ENCODE results near the gene ZNF408.
"Not testable (repeated sequence)": the region's sequence is repeated elsewhere in the genome, so short reads cannot be mapped to it uniquely, and the experiment has no call there.

ZNF408 gene

DNA sequence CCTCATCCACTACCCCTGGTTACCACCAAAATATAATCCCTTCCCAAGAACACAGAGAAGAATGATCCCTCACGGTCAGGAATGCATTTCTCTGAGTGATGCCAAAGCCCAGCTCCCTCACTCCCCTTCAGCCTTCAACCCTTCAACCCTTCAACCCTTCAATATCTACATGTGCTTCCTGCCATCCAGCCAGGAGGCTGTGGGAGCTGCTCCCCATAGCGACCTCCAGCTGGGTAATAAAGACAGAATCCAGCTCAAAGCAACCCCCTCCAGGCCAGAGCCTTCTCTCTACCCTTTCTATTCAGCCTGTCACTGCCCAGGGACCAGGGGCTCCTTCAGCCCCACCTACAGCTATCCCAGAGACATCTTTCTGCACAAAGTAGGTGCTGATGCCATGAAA, 3.1 kb upstream of the ZNF408 start:
- DNase-seq (ENCODE audit: low read depth, low spot score): no peak

DNA sequence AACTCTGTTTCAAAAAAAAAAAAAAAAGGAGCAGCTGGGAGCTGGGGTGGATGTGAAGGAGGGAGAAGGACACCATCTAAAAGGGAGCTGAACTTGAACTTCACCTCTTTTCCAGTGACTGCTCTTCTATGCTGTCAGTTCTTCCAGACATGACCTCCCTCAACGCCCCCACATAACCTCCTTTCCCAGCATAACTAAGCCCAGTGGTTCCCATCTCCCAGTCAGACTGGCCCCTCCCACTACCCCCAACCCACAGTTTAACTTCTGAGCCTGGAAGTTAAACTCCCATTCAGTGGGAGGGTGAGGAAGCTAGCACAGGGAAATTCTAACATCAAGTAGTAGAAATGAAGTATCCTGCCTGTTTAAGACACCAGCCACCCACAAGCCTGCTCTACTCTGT, 2.2 kb upstream of the ZNF408 start:
- DNase-seq (ENCODE audit: low read depth, low spot score): no peak

DNA sequence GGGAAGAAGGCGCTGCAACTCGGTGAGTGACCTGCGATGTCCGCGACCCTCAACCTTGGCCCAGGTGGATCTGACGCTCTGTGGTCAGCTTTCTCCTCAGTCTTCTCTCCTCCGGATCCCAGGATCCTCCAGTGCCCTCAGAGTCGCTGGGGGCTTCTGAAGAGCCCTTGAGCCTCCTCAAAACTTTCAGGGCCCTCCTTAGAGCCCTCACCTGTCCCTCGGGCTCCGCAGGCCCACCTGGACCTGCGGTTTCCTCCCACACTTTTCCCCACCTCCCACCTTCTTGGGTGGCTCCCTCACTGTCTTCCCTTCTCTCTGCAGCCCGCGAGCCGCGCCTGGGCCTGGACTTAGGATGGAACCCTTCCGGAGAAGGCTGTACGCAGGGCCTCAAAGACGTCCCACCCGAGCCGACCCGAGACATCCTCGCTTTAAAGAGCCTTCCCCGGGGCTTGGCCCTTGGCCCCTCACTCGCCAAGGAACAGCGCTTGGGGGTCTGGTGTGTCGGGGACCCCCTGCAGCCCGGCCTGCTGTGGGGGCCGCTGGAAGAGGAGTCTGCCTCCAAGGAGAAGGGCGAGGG, 335 bp downstream of the ZNF408 start:
- no peak for DNase-seq (ENCODE audit: low read depth, low spot score)

DNA sequence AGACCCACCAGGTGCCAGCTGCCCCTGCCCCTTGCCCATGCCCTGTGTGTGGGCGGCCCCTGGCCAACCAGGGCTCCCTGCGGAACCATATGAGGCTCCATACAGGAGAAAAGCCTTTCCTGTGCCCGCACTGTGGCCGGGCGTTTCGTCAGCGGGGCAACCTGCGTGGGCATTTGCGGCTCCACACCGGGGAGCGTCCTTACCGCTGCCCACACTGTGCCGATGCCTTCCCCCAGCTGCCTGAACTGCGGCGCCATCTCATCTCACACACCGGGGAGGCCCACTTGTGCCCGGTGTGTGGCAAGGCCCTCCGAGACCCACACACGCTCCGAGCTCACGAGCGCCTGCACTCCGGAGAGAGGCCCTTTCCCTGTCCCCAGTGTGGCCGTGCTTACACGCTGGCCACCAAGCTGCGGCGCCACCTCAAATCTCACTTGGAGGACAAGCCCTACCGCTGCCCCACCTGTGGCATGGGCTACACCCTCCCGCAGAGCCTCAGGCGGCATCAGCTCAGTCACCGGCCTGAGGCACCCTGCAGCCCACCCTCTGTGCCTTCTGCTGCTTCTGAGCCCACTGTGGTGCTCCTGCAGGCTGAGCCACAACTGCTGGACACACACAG, 4.3 kb downstream of the ZNF408 start:
- no peak for DNase-seq (ENCODE audit: low read depth, low spot score)

DNA sequence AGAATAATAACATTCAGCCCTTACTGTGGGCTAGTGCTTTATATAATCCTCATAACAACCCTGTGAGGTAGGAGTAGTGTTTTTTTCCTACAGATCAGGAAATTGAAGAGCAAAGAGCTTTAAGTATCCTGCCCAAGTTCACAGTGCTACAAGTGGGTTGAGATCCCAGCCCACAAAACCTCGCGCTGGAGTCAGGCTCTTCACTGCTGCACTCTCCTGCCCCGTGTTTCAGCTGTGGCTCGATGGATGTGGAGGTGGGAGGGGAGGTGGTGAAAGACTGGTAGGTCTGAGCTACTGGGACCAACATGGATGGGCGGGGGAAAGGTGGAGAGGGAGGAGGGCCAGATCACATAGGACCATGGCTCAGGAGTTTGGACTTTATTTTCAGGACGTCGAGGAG, 6.1 kb downstream of the ZNF408 start:
- DNase-seq (ENCODE audit: low read depth, low spot score): no peak

DNA sequence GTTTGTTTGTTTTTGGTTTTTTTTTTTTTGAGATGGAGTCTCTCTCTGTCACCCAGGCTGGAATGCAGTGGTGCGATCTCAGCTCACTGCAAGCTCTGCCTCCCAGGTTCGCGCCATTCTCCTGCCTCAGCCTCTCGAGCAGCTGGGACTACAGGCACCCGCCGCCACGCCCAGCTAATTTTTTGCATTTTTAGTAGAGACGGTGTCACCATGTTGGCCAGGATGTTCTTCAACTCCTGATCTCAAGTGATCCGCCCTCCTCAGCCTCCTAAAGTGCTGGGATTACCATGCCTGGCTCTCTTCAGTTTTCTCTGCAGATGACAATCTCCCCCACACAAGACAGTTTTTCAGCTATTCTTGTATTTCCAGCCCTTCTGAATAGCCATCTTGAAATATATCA, 8.5 kb downstream of the ZNF408 start:
- DNase-seq (ENCODE audit: low read depth, low spot score): not testable (repeated sequence)

DNA sequence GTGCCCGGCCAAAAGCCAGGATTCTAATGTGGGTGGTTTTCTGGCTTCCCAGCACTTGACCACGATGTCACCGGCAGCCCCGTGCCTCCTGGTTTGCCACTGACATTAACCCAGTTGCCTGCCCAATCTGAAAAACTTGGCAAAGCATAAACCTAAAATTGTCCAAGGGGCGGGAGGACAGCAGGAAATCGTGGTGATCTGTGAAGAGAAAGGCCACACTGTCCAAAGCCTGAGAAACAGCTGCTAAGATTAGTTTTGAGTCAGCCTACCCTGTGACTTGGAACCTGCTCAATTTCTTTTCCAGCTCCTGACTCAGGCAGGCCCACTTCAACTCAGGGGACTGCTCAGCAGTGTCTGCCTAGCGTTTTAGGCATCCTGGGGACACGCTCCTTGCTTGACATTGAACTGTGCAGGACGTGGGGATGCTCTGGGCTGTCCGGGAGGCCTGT, 10.0 kb downstream of the ZNF408 start:
- DNase-seq (ENCODE audit: low read depth, low spot score): no peak

DNA sequence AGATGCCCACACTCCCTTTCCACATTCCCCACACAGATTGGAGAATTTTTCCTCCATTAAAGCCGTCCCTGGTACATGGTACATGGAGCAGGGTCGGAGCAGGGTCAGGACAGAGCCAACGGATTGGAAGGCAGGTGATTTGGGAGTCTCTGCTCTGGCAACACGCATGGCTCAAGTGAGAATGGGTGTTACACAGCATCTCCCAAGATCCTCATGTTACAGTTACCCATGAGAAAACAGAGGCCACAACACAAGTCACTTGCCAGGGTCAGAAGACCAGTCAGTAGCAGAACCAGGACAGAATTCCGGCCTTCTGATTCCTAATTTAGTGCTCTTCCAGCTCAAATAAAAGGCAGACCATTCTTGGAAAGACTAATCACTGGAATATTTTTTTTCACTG, 10.5 kb downstream of the ZNF408 start:
- no peak for DNase-seq (ENCODE audit: low read depth, low spot score)

DNA sequence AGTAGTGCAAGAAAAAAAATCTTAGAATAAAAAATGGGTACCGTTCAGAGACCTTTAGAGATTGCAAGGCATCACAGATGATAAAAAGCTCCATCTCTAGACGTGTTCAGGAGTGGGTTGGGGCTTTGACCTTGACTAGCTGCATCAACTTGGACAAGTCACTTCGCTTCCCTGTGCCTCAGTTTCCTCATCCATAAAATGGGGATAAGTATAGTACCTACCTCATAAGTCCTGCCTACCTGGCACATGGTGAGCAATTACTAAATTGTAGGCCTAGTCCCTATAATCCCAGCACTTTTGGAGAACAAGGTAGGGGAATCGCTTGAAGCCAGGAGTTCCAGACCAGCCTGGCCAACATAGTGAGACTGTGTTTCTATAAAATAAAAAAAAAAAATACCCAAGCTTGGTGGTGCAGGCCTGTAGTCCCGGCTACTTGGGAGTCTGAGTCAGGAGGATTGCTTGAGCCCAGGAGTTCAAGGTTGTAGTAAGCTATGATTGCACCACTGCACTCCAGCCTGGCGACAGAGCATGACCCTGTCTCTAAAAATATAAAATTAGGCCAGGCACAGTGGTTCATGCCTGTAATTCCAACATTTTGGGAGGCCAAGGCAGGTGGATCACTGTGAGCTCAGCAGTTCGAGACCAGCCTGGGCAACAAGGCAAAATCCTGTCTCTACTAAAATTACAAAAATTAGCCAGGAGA, 12.2 kb downstream of the ZNF408 start:
- no peak for DNase-seq (ENCODE audit: low read depth, low spot score)

DNA sequence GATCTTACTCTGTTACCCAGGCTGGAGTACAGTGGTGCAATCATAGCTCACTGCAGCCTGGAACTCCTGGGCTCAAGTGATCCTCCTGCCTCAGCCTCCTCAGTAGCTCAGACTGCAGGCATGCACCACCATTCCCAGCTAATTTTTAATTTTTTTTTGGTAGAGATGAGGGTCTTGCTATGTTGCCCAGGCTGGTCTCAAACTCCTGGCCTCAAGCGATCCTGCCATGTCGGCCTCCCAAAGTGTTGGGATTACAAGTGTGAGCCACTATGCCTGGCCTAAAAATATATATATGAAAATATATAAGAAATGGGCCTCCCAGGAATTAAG, 17.0 kb downstream of the ZNF408 start:
- DNase-seq (ENCODE audit: low read depth, low spot score): not testable (repeated sequence)

DNA sequence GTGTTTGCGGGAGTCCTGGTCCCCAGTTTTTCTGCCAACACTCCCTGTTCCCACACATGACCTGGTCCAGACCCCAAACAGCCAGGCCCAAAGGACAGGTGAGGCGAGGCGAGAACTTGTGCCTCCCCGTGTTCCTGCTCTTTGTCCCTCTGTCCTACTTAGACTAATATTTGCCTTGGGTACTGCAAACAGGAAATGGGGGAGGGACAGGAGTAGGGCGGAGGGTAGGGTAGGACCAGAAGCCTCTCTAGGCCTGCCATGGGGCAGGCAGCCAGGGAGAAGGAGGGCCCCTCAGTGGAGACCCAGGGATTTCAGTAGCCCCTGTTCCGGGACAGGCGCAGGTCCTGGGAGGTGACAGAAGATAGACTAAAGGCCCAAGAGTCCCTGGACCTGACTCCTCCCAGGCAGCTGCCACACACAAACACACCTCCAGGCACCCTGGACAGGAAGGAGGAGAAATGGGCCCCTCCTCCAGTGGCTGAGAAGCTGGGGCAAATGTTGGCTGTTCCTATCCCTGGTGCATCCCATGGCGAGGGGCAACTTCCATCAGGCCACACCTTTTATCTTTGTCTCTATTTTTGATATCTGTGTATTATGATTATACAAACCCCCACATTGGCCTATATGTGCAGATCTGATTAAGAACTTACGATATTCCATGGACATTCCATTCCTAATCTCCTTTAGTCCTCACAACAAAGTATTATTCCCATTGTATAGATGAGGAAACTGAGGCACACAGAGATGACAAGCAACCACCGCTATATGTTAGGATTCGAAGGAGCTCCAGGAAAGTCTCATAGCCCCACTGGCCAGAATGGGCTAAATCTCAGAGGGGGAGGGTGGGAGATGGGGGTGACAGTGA, 17.6 kb downstream of the ZNF408 start:
- DNase-seq (ENCODE audit: low read depth, low spot score): no peak

DNA sequence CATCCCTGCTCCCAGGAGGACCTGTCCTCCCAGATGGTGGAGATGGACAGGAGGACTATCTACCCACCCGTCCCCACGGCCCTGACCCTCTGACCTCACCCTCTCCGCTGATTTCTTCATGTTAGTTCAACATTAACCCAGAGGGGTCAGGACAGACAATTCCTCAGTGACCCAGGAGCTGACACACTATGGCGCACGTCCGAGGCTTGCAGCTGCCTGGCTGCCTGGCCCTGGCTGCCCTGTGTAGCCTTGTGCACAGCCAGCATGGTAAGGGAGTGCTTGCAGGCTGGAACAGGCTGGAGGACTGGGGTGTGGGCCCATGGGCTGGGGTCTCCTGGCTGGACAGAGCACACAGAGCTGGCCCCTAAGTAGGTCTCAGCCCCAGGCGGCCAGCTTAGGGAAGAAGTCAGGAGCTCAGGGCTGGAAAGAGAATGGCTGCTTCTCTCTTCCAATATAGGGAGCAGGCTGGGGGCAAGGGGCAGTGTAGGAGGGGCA, 18.3 kb downstream of the ZNF408 start, which contains the start of gene F2:
TSS of gene F2 (plus strand) at position 166 of the 495 bp plus-strand sequence. CDS start at position 189, 23 bp downstream.
- no peak for DNase-seq (ENCODE audit: low read depth, low spot score)

DNA sequence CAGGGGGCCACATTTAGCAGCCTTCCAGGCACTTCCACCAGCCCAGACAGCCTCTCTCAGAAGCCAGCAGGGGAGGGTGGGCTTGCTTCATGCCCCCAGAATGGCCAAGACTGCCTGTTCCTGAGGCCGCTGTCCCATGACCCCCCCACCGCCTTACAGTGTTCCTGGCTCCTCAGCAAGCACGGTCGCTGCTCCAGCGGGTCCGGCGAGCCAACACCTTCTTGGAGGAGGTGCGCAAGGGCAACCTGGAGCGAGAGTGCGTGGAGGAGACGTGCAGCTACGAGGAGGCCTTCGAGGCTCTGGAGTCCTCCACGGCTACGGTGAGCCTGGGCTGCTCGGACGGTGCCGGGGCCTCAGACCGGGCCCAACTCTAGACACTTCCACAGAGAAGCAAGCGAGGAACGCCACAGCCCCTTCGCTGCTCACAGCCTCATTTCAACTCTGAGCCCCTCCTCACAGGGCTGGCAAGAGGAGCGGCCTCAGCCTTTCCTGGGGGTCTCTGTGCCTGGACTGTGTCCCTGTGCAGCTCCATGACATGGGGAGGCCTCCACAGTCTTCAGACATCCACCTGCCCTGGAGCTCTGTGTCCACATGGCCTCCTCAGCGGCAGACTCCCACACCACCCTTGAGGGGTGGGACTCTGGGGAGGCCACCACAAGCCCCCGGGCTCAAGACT, 18.9 kb downstream of the ZNF408 start:
- DNase-seq (ENCODE audit: low read depth, low spot score): no peak

DNA sequence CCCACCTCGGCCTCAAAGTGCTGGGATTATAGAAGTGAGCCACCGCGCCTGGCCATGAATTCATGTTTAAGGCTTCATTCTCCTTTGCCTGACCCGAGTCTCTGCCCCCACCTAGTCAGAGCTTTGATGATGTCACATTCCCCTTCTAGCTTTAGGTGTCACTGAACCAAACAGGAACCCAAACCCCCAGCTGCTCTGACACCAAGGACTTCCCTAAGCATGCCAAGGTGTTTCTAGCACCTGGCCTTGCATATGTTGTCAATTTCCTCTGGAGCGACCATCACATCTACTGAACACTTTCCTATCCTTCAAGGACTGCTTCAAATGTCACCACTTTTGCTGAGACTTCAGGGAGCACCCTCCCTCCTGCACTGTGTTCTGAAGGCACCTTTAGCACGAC, 20.5 kb downstream of the ZNF408 start:
- DNase-seq (ENCODE audit: low read depth, low spot score): no peak

DNA sequence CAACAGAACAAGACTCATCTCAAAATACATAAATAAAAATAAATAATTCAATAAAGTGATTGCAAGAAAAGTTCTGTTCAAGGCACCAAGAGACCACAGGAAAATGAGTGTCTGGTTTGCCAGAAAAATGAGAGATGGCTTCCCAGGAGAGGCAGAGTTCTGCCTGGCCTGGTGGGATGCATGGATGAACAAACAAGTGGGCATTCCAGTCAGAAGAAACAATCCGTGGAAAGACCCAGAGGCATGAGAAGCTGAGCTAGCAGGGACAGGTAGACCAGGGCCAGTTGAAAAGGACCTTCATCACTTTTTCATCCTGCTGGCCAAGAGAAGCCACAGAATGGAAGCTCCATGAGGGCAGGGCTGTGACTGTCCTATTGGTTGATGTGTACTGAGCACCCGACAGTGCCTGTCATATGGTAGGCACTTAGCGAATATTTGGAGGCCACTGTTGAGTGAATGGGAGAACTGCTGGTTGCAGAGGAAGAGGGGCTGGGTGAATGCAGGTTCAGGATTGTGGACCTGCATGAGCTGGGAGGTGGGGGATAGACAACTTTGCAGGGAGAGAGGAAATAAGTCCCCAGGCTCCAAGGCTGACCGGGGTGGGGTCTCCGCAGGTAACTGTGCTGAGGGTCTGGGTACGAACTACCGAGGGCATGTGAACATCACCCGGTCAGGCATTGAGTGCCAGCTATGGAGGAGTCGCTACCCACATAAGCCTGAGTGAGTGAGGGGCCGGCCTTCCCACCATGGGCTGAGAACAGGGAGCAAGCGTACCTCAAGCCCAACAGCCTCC, 21.9 kb downstream of the ZNF408 start:
- no peak for DNase-seq (ENCODE audit: low read depth, low spot score)

DNA sequence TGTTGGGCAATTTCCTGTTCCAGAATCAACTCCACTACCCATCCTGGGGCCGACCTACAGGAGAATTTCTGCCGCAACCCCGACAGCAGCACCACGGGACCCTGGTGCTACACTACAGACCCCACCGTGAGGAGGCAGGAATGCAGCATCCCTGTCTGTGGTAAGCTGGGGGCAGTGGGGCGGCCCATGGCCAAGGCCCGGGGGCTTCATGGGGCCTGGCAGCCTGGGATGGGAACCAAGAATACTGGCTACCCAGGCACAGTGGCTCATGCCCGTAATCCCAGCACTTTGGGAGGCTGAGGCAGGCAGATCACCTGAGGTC, 22.5 kb downstream of the ZNF408 start:
- DNase-seq (ENCODE audit: low read depth, low spot score): no peak

DNA sequence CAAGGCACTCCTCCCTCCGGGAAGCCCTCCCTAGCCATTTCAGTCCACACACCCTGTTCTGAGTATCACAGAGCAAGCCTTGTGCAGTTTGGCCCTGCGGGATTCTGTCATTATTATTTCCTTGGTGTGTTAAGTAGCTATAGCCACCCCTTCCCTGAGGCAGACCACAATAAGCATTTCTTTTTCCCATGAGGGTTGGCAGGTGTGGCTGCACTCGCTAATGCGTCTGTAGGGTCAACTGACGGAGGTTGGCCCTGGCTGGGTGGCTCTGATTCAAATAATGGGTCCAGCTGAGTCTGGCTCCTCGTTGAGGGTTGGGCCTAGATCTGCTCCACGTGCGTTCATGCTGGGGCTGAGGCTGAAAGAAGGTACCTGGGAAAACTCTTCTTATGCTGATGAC, 23.3 kb downstream of the ZNF408 start:
- no peak for DNase-seq (ENCODE audit: low read depth, low spot score)

DNA sequence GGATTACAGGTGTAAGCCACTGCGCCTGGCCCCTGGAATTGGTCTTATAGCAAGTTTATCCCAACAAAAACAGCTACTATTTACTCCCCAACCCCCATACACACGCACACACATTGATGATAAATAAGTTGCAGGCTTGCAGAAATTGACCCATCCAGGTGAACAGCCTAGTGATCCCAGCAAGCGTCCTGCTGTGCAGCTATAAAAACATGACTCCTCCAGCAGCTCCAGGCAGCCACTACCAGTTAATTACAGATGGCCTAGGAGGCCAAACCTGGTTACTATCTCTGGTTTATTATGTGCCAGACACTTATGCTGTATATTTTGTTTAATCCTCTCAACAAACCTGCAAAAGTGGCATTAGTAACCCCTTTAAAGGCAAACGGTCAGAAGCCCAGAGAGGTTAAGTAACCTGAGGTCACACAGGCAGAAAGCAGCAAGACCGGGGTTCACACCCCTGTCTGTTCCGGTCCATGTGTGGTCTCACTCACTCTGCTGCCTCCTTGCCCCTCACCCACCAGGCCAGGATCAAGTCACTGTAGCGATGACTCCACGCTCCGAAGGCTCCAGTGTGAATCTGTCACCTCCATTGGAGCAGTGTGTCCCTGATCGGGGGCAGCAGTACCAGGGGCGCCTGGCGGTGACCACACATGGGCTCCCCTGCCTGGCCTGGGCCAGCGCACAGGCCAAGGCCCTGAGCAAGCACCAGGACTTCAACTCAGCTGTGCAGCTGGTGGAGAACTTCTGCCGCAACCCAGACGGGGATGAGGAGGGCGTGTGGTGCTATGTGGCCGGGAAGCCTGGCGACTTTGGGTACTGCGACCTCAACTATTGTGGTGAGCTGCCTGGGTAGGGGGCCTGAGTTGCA, 24.7 kb downstream of the ZNF408 start:
- DNase-seq (ENCODE audit: low read depth, low spot score): no peak

DNA sequence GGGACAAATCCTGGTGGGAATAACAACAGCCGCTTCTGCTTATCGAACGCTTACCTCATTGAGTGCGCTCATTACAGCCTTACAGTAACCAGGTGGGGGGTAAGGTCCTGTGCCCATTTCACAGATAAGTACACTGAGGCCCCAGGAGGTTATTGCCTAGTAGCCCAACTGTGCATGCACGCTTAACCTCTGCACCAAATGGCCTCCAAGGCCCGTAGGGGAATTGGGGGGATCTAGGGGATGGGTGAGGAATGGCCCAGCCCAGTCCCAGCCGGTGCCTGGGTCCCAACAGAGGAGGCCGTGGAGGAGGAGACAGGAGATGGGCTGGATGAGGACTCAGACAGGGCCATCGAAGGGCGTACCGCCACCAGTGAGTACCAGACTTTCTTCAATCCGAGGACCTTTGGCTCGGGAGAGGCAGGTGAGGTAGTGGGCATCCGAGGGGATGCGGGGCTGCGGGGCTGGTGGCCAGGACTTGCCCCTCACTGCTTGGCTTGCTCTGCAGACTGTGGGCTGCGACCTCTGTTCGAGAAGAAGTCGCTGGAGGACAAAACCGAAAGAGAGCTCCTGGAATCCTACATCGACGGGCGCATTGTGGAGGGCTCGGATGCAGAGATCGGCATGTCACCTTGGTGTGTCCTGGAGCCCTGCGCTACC, 25.5 kb downstream of the ZNF408 start:
- no peak for DNase-seq (ENCODE audit: low read depth, low spot score)

Data from activated naive CD8-positive, alpha-beta T cell treated with anti-CD3 and anti-CD28 coated beads, Interleukin-2, amount 50 U/mL, for 16 hours (primary cell).